SH-SY5Y (cell line): ENCODE data around the gene GABRA4.

ENCODE experiments used
- GATA2 ChIP-seq: IDR thresholded peaks from 2 replicates; pipeline ENCODE4 v1.6.1; 2011; ENCODE audit warnings: mild to moderate bottlenecking, low read depth, low read length
- GATA3 ChIP-seq: IDR thresholded peaks from 2 replicates; pipeline ENCODE4 v1.6.1; 2011; ENCODE audit warnings: low read depth, mild to moderate bottlenecking, low read length, moderate library complexity

- TF ChIP-seq GATA2 (no peak), GATA3 (no peak)
Measured at GRCh38 chr4:46886711-46887110, 106.7 kb downstream of the GABRA4 start.
